OCI-LY7 (cell line): ENCODE measurements around the gene SLC66A1. TPM values are rescaled to one million over a fixed set of nuclear protein-coding genes. Genes with fewer than 3 reads are reported as not detected.

ENCODE experiments used
- BruUV-seq: library from RNA; stranded (reverse); fragments of 400-500 nt; replicated peaks from 2 replicates; lab custom pipeline; 2021; lab: Mats Ljungman, UMichigan
- CTCF ChIA-PET: fragments of 300-600 bp; sonication (Branson Sonifier 250); formaldehyde crosslinking; loops from one replicate; lab custom pipeline; 2022; ENCODE audit warnings: antibody characterized with exemption; ENCODE audit not compliant: unreplicated experiment; lab: Charles Lee
- POLR2A ChIA-PET: fragments of 300-600 bp; sonication (Branson Sonifier 250); formaldehyde crosslinking; loops from one replicate; lab custom pipeline; 2022; ENCODE audit warnings: antibody characterized with exemption; lab: Charles Lee
- DNase-seq: peaks from one replicate; pipeline ENCODE4 v3.0.0-alpha.2; 2015; ENCODE audit warnings: low spot score
- H2AFZ ChIP-seq: fragments of 200-600 bp; sonication (generic), shearing (Covaris generic); 2 replicates; pipeline ENCODE4 v1.6.1; 2014; ENCODE audit warnings: mild to moderate bottlenecking, antibody characterized with exemption, low read length, moderate library complexity
- H3K27ac ChIP-seq: fragments of 200-600 bp; sonication (generic); 2 replicates; pipeline ENCODE4 v1.5.1; 2014; ENCODE audit warnings: mixed run types, low read depth, mild to moderate bottlenecking, moderate library complexity, low read length, inconsistent platforms; ENCODE audit not compliant: poor library complexity, severe bottlenecking
- H3K36me3 ChIP-seq: fragments of 200-600 bp; sonication (generic); 2 replicates; pipeline ENCODE4 v1.6.1; 2014; ENCODE audit warnings: mild to moderate bottlenecking, antibody characterized with exemption, low read length, moderate library complexity, mixed read lengths; ENCODE audit not compliant: insufficient read depth
- H3K4me1 ChIP-seq: fragments of 200-600 bp; sonication (generic); 2 replicates; pipeline ENCODE4 v1.5.1; 2014; ENCODE audit warnings: mild to moderate bottlenecking, low read length; ENCODE audit not compliant: insufficient read depth, poor library complexity, severe bottlenecking
- H3K4me2 ChIP-seq: fragments of 200-600 bp; sonication (generic); 2 replicates; pipeline ENCODE4 v1.6.1; 2014; ENCODE audit warnings: mild to moderate bottlenecking, low read length
- H3K4me3 ChIP-seq: fragments of 200-600 bp; sonication (generic); 2 replicates; pipeline ENCODE4 v1.5.1; 2014; ENCODE audit warnings: mild to moderate bottlenecking, low read depth, low read length; ENCODE audit not compliant: poor library complexity, severe bottlenecking
- H3K79me2 ChIP-seq: fragments of 200-600 bp; sonication (generic); 2 replicates; pipeline ENCODE4 v1.6.1; 2016; ENCODE audit warnings: low read depth, mild to moderate bottlenecking, low read length, moderate library complexity, mixed read lengths; ENCODE audit not compliant: insufficient read depth
- H3K9me2 ChIP-seq: fragments of 200-600 bp; sonication (generic); 2 replicates; pipeline ENCODE4 v1.6.1; 2016; ENCODE audit warnings: mild to moderate bottlenecking, low read length, mixed read lengths; ENCODE audit not compliant: insufficient read depth
- H3K9me3 ChIP-seq: fragments of 200-600 bp; sonication (generic); 2 replicates; pipeline ENCODE4 v1.6.1; 2014; ENCODE audit warnings: mild to moderate bottlenecking, mixed run types, low read length, mixed read lengths
- H4K20me1 ChIP-seq: fragments of 200-600 bp; sonication (generic); 2 replicates; pipeline ENCODE4 v1.6.1; 2014; ENCODE audit warnings: mild to moderate bottlenecking, antibody characterized with exemption, low read length, moderate library complexity, mixed read lengths; ENCODE audit not compliant: insufficient read depth
- CTCF ChIP-seq: fragments of 200-600 bp; sonication (generic); conservative IDR thresholded peaks from 2 replicates; pipeline ENCODE4 v1.5.1; 2014; ENCODE audit warnings: mild to moderate bottlenecking, antibody characterized with exemption, low read length, moderate library complexity, mixed read lengths
- EZH2phosphoT487 ChIP-seq: fragments of 200-600 bp; sonication (generic); IDR thresholded peaks from 2 replicates; pipeline ENCODE4 v1.6.1; 2018; ENCODE audit warnings: low read depth, borderline replicate concordance, mild to moderate bottlenecking, mixed run types, antibody characterized with exemption, low read length, moderate library complexity, mixed read lengths
- intact Hi-C: fragments of 100-400 bp; cut with micrococcal nuclease; formaldehyde crosslinking; loops from one replicate; pipeline ENCODE4 v1.10.0; 2022; ENCODE audit not compliant: unreplicated experiment
- total RNA-seq, 2 experiments: library from RNA; depleted of rRNA in 1 of 2; stranded (reverse); fragments of >200 nt in 1 of 2; shearing (Covaris generic) in 1 of 2; gene quantifications; 2 replicates each; pipeline ENCODE4 v1.2.3, GENCODE V29; 2014 to 2022

The SLC66A1 gene
- total RNA-seq, 2 experiments from 2014 or later: 14.9 to 21.0 TPM

GRCh38 chr1:19317126-19317910, 5.2 kb downstream of the SLC66A1 start:
- Histone ChIP-seq H3K4me1 (peaks cover 50% of the 10 kb centered on the region), H3K4me2 (peak overlapping the region; percentile 88), H3K9me2 (no peaks in the 10 kb centered on the region), H2AFZ (no peak overlapping the region), H3K27ac (peak overlapping the region; percentile 91), H3K4me3 (no peak overlapping the region), H3K9me3 (no peaks in the 10 kb centered on the region), H3K36me3 (peaks cover 15% of the 10 kb centered on the region), H3K79me2 (peaks cover 9% of the 10 kb centered on the region; the same call in 1 of the 2 replicates), H4K20me1 (no peaks in the 10 kb centered on the region)
- BruUV-seq: no TSS peak
- CTCF ChIA-PET: interaction anchor here (0.5 kb wide), 1 partner anchor 24 kb away, joined by 4 read pairs; no protein-coding TSS in a partner anchor
- POLR2A ChIA-PET: interaction anchor here (0.6 kb wide), 1 partner anchor 314 kb away, joined by 4 read pairs; no protein-coding TSS in a partner anchor
- no peak for DNase-seq
- TF ChIP-seq CTCF (no peak), EZH2phosphoT487 (no peak)
- intact Hi-C loops: no loop called here

- Histone ChIP-seq H3K79me2 (no peaks in the 10 kb centered on the region), H4K20me1 (no peaks in the 10 kb centered on the region), H3K9me2 (no peaks in the 10 kb centered on the region), H3K36me3 (peaks cover 20% of the 10 kb centered on the region), H2AFZ (no peak overlapping the region), H3K4me3 (no peak overlapping the region), H3K9me3 (no peaks in the 10 kb centered on the region), H3K27ac (no peak overlapping the region), H3K4me2 (no peak overlapping the region), H3K4me1 (peaks cover 34% of the 10 kb centered on the region)
- no peak for DNase-seq
- ChIA-PET POLR2A (no interaction called here), CTCF (no interaction called here)
- intact Hi-C loops: no loop called here
- TF ChIP-seq CTCF (no peak), EZH2phosphoT487 (no peak)
- no TSS peak for BruUV-seq
Observed at GRCh38 chr1:19319196-19319595, 7.1 kb downstream of the SLC66A1 start.

- Histone ChIP-seq H2AFZ (no peak overlapping the region), H3K4me2 (no peak overlapping the region), H3K9me2 (no peaks in the 10 kb centered on the region), H3K27ac (no peak overlapping the region), H3K4me3 (no peak overlapping the region), H4K20me1 (no peaks in the 10 kb centered on the region), H3K79me2 (no peaks in the 10 kb centered on the region), H3K4me1 (peaks cover 15% of the 10 kb centered on the region), H3K36me3 (peaks cover 27% of the 10 kb centered on the region), H3K9me3 (no peaks in the 10 kb centered on the region)
- no peak for DNase-seq
- ChIA-PET POLR2A (no interaction called here), CTCF (no interaction called here)
- intact Hi-C loops: no loop called here
- TF ChIP-seq EZH2phosphoT487: no peak
- TF ChIP-seq CTCF: no peak
- BruUV-seq: no TSS peak
Observed at GRCh38 chr1:19321071-19321470, 8.9 kb downstream of the SLC66A1 start.
